Frontal cortex (tissue), 4 donors: ENCODE results near the gene PUS7. TPM values are rescaled to one million over a fixed set of nuclear protein-coding genes. Genes with fewer than 3 reads are reported as not detected.
A peak's percentile ranks its signal among the peaks of the same experiment; 100 is the strongest.

Experiments
- DNase-seq, 2 donors: peaks; one replicate each; pipeline ENCODE4 v3.0.0; 2012; ENCODE audit warnings: low spot score in 2 of 2
- FAIRE-seq: peaks from 2 replicates; lab custom pipeline; 2012; peaks lifted over from hg19 to GRCh38; lab: Jason Lieb, UNC
- total RNA-seq: library from RNA; depleted of rRNA; stranded (reverse); fragments of >200 nt; gene quantifications from one replicate; pipeline ENCODE4 v1.2.3, GENCODE V29; 2014
- donor health status: control.
- donor health status: control.
- donor health status: control.

PUS7 gene
- total RNA-seq, 1 donor from 2014 or later = 19.6 TPM

DNA sequence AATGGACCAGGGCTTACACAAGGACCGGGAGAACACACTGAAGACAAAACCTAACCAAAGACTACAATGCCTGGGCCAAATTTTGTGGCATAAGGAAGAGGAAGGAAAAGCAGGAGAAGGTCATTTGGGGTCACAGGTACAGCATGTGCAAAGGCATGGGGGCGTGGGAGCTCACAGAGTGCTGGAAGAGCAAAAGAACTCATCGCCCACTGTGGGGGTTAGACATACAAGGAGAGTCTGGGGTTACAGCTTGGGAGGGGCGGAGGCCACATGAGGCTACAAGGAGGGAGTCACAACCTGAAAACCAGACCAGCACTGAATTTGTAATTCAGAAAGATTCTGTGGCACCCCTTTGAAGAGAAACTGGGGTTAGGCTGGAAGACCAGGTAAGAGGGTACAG, 9.7 kb downstream of the PUS7 start:
- no peak for FAIRE-seq
- DNase-seq = no peak

DNA sequence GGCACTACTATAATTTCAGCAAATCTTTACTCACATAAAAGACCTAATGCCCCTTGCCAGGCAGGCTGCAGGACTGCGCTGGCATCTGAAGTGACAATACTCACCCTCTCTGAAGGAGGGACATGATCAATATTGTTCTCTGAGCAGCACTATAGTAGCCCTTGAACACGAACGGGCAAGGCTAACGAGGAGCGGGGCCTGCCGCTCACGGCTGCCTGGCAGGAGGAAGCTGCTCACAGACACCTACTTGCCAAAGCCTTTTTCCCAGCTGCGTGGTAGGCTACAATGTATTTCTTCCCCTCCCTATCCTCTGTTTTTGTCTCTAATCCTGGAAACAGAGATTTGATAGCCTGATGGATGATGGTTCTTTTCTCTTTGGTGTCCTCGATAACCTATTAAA, 19.9 kb downstream of the PUS7 start:
- FAIRE-seq = no peak
- DNase-seq = no peak

DNA sequence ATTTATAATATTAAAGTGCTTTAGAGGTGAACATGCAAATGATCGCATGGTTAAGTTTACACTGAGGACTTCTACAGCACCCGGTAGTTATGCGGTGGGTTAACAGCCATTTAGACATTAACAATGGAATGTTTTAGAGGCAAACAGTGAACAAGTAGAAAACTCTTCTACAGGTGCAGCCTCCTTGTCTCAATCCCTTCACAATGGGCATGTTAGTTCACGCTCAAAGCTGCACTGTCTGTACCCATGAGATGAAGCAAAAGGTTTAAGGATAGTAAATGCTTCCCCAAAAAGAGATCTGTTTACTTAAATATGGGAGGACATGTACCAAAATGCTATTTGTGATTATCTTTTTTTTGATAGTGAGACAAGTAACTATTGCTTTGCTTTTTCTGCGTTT, 25.1 kb downstream of the PUS7 start:
- FAIRE-seq (no peak), DNase-seq (no peak)

DNA sequence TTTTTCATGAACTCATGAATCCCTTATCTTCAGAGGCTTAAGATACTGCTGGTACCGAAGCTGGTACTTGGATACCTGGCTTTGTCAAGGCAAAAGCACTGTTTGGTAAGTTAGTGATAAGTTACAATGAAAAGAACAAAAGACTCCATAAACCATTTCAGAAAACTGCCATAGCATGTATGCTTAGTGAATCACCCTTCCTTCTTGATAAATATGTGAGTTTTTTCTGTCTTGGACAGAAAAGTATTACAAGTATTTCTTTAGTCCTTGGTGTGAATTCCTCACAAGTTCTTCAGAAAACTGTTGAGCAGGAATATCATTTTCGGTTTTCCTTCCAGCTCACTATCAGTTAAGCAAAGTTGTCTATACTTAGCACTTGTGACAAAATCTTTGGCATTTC, 25.6 kb downstream of the PUS7 start:
- DNase-seq (no peak), FAIRE-seq (no peak)

DNA sequence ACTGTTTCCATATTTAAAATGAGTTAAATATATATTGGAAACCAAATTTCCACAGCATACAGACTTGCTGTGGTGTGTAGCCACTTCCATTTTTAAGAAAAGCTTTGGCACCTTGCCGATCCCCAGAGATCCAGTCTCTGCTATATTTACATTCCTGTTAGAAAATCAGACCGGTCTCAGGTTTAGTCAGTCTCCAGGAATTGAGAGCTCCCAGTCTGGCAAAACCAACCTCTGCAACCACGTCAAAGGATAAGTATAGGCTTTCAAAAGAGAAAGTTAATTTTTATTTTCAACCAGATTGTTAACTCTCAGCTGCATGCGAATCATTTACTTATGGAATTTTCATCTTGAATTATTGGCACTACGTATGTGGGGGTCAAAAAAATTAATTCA, 28.2 kb downstream of the PUS7 start:
- no peak for FAIRE-seq

DNA sequence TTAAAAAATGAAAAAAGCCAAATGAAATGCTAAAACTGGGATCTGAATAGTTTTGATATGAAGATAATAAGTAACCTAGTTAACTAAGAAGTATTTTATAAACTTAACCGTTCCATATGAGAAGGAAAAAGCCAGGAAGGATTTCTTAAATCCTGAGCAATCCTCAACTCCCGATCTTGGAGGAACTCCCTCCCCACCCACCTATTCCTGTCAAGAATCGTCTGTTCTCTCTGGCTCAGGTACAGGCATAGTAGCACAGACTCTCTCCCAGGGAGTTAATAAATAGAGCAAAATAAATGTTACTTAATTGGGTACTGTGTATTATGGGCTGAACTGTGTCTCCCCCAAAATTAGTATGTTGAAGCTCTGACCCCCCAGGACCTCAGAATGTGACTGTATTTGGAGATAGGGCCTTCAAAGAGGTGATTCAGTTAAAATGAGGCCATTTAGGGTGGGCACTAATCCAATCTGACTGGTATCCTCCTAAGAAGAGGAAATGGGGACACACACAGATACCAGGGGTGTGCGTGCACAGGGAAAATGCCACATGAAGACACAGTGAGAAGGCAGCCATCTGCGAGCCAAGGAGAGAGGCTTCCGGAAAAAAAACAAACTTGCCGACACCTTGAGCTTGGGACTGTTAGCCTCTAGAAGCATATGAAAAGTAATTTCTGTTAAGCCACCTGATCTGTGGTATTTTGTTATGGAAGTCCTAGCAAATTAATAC, 28.7 kb downstream of the PUS7 start:
- FAIRE-seq (no peak), DNase-seq (no peak)

More for the DNA sequence above, 28.2 kb downstream of the PUS7 start:
- no peak for DNase-seq

DNA sequence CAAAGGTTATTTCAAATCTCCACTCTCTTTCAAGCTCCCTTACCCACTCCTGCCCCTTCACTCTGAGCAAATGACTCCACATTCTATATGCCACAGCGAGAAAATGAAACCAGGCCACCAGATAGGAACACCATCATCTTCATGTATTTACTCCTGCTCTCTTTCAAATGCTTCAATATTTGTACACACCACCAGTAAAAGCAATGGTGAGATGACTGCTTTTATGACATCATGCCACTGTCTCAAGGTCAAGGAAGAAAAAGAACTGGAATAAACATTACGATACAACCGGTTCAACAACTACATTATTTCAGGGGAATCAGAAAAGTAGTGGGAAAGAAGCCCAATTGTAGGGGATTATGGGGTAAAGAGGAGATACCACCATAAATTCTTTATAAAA, 32.7 kb downstream of the PUS7 start:
- no peak for FAIRE-seq
- no peak for DNase-seq

DNA sequence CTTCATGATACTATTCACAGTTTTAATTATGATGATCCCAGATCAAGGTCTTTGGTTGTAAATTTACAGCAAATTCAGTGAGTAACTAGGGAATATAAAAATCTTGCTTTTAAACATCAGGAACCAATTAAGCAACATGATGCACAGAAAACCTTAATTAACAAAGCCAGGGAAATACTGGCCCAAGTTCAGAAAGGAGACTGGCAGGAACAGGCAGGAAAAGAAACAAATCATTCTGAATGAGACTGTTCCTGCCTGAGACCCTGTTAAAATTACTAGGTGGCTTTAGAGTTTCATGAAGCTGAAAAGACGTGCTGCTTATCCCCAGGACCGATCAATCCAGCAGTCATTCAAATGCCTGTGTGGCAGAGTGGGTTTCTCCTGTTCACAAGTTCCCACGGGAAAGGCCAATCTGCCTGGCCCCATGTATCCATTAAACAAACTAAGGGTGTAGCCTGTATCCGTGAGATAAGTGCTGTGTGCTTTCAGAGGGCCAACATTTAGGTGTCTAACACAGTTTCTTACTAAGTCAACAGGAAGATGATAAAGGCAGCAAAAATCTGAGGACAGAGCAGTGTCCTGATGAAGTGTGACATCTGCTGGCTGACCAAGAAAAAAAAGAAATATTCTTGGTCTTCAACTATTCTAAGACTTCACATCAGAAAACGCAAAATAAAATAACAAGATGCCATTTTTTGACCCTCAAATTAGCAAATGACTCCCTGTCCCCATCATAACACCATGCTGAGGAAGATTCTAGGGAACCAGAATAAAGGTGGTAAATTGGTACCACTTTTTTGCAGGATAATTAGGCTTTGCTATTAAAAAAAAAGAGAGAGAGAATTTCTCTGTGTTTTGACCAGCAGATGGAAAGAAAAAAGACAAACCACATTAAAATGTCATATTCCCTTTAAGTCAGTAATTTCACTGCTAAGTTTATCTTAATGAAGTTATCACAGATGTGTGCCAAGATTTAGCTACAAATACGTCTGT, 34.2 kb downstream of the PUS7 start:
- FAIRE-seq (no peak), DNase-seq (peak; percentile 29 to 53)

DNA sequence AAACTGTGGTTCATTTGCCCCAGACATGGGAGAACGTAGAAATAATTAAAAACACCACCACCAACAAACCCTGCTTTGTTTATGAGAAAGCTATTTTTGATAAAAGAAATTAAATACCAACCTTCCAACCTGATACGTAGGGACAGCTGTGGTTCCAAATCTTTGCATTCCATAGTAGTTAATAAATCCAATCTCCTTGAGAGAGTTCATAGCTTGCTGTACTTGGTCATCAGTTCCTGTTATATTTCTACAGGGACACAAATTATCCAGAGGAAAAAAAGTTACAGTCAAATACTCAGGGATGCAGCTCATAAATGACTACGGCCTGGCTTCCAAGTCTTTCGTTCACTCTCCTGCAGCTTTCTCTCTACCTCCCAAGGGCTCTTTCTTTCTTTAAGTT, 41.1 kb downstream of the PUS7 start:
- FAIRE-seq (no peak), DNase-seq (no peak)

DNA sequence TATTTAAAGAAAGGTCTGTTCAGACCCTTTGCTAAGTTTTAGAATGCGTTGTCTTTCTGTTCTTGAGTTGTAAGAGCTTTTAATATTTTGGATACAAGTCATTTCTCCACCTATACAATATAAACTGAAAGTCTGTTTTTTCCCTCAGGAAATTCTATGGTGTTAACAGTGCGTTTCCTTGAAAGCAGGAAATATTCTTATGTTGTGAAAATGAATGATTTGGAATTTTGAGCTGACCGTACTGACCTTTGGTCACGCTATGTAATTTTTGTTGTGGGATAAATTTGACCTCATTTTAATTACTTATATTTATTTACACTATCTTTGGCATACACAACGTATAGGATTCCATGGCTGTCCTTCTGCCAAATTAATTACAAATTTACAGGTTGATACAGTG, 43.5 kb downstream of the PUS7 start:
- DNase-seq (no peak), FAIRE-seq (no peak)

DNA sequence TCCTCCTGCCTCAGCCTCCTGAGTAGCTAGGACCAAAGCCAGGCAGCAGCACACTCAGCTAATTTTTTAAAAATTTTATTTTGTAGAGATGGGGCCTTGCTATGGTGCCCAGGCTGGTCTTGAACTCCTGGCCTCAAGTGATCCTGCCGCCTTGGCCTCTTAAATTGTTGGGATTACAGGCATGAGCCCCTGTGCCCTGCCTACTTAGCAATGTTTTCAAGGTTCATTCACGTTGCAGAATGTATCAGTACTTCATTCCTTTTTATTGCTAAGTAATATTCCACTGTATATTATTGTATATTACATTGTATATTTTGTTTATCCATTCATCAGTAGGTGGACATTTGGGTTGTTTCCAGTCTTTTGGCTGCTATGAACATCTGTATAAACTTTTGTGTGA, 44.2 kb downstream of the PUS7 start:
- FAIRE-seq (no peak), DNase-seq (no peak)

DNA sequence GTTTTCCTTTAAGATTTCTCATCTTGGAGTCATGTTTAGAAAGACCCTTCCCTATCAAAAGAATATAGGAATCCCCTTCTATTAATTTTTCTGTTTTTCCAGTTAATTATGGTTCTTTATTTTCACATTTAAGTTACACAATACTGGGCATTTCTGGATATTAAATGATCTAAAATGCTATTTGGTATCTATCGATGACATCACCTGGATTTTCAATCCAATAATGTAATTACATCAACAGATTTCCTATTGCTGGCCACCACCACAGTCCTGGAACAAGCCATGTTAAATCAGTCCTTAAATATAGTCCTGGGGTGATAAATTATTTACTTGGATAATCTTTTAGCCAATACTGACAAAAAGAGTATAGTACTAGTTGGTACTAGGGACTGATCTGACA, 48.0 kb downstream of the PUS7 start:
- DNase-seq (no peak), FAIRE-seq (no peak)

DNA sequence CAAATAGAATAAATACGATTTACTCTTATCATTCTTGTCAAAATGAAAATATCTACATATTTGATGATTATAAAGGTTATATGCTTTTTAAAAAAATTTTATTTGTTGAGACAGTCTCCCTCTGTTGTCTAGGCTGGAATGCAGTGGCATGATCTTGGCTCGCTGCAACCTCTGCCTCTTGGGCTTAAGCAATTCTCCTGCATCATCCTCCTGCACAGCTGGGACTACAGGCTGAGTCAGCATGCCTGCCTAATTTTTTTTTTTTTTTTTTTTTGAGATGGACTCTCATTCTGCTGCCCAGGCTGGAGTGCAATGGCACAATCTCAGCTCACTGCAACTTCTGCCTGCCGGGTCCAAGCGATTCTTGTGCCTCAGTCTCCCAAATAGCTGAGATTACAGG, 48.9 kb downstream of the PUS7 start:
- FAIRE-seq (no peak), DNase-seq (no peak)

DNA sequence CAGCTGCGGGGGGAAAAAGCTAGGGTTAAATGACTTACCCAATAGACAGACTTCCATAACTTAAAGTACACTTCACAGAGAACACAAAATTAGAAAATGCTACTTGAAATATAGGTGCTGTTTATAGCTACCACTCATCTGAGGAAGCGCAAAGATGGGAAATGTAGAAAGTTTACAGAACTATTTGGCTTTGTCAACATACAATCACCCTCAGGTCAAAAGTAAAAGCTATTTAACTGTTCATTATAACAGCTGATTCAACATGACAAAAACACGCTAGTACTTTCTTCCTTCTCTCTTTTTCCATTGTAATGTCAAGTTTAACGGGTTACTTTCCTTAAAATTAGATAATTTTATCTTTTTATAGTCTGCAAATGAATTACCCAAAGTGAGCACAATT, 51.2 kb downstream of the PUS7 start:
- FAIRE-seq (no peak), DNase-seq (no peak)

DNA sequence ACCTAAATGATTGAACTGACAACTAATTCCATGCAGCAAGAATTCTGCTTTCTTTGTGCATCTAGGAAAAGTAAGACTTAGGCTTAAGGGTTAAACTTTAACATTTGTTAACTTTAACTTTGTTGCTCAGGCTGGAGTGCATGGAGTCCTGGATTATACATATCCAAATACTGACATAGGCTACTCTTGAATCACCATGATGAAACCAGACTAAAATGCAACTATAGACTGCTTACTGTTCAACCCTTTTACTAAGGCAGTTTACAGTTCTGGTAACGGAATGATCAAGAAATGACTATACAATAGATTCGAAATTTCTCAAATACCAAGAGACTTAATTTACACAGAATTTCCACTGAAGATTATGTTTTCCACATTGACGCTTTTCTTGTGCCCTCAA, 52.0 kb downstream of the PUS7 start:
- FAIRE-seq (no peak), DNase-seq (no peak)

DNA sequence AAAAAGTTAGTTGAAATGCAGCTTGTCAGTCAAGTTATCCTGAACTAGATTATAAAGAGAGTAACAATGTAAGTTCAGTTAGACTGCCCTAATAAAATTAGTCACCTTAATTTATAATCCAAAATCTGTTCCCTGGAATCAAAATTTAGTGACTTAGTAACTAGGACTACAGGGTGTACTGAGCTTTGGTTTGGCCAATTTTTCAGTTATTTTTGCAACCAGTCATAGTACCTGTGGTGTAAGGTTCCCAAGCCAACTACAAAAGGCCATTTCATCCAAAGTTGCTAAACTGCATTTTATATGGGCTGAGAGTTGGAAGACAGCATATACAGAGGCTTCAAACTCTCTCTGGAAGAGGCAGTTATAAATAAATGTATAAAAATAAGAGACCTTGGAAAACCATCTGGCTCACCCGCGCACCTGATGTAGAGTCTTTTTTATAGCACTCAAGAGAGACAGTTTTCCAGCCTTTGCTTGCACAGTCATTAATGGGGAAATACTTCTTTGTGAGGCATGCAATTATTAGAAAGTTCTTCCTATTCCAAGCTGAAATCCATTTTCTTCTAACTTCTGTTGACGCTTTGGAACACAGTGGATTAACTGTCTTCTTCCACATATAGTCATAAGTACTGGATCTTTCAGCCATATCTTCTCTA, 59.2 kb downstream of the PUS7 start:
- FAIRE-seq = no peak
- no peak for DNase-seq

DNA sequence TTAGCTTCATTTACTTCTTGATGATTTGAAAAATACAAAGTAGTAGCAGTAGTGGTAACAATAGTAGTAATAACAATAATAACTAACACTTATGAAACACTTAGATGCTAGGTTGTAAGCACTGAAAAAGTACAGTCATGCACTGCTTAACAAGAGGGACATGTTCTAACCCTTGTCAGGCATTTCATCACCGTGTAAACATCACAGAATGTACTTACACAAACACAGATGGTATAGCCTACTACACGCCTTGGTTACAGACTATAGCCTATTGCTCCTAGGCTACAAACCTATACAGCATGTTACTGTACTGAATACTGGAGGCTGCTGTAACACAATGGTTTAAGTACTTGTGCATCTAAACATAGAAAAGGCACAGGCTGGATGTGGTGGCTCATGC, 60.6 kb downstream of the PUS7 start:
- FAIRE-seq = no peak

DNA sequence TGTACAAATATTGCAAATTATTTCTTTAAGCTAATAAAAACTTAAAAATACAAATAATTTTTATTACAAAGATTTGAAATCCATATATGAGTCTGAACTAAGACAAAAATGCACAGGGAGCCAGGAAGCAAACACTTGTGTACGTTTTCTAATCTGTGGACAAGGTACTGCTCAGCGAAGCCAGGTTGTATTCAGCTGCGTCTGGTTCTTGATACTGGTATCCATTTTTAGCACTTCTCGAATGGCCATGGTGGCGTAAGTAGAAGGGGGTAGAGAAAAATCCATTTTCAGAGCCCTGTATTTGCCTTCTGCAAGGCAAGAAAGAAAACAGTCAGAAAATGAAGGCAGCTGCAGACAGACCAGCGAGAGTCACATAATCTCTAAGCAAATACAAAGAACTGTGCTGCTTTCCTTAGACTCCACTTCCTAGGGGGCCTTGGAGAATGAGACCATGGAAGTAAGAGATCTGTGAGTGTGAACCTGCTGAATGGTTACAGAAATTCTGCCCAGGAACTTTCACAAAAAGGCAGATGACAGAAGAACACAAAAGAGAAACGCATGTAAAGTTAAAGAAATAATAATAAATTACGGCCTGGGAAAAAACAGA, 64.3 kb downstream of the PUS7 start:
- no peak for FAIRE-seq
- no peak for DNase-seq

More for the DNA sequence above, 60.6 kb downstream of the PUS7 start:
- DNase-seq = no peak

DNA sequence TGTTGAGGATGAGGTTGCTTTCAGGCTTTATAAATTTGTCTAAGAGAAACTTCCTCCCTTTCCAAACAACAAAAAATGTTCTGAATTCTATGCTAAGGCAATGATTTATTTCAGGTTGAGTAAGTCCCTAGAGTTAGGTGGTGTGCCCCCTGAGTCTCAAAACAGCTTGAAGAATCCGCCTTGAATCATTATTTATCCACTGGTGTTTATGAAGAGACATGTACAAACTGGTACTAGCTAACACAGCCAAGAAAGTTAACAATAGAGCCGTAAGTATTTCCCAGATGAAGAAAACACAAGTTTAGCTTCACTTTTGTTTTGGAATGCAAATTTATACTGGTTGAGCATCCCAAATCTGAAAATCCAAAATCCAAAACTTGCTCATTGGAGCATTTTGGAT, 67.2 kb downstream of the PUS7 start:
- DNase-seq (no peak), FAIRE-seq (no peak)

DNA sequence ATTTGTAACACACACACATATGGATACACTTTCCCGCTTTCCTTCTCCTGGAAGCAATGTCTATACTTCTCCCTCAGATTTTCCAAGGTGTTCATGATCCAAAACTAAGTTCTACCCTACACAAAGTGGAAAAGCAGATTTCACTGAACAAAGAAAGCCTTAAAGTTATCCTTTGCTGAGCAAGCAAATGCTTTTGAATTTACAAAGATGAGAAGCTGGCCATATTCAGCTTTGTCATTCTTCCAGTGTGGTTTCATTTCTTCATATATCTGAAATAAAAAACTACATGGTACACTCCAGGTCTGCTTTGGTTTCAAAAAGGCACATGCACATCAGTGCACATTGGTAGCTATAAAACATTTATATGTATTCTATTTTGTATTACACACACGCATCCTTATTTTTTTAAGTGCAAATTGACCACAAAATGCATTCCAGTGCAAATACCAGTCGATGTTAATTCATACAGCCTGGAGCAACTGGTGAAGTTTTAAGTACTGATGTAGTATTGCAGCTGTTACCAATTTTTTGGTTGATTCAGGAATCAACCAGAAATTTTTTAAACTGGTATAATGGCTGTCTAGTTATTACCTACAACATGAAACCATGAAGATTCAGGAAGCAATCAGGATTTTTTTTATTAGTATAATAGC, 67.8 kb downstream of the PUS7 start:
- FAIRE-seq = no peak

More for the DNA sequence above, 67.8 kb downstream of the PUS7 start:
- no peak for DNase-seq
